ENCODE data around the gene SH3RF2.

DNA sequence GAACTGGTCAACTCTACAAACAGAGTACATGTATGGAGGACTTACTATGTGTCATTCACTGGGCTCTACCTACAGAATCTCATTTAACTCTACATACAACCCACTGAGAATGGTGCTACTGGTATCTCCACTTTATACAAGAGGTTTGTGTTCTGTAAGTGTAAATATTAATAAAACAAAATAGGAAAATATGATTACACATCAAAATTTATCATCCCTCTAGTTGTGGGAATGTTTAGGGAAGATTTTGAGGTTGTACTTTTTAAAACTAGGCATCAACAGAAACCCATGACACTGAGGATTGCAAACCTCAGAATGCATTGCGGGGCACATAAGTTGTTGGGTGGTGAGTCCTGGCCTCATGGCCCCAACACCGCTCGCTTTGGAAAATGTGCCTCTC, 11.7 kb downstream of the SH3RF2 start:
- TF ChIP-seq, protein P1, sequence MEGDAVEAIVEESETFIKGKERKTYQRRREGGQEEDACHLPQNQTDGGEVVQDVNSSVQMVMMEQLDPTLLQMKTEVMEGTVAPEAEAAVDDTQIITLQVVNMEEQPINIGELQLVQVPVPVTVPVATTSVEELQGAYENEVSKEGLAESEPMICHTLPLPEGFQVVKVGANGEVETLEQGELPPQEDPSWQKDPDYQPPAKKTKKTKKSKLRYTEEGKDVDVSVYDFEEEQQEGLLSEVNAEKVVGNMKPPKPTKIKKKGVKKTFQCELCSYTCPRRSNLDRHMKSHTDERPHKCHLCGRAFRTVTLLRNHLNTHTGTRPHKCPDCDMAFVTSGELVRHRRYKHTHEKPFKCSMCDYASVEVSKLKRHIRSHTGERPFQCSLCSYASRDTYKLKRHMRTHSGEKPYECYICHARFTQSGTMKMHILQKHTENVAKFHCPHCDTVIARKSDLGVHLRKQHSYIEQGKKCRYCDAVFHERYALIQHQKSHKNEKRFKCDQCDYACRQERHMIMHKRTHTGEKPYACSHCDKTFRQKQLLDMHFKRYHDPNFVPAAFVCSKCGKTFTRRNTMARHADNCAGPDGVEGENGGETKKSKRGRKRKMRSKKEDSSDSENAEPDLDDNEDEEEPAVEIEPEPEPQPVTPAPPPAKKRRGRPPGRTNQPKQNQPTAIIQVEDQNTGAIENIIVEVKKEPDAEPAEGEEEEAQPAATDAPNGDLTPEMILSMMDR (IDR thresholded peaks at IDR 0.05; ENCODE audit: low read length) = no peak
- TF ChIP-seq EZH2 (IDR thresholded peaks at IDR 0.05; ENCODE audit: borderline replicate concordance, low read length) = no peak

All from OCI-LY1 (cell line).